ENCODE results near the gene ARMH2.

ARMH2 gene

DNA sequence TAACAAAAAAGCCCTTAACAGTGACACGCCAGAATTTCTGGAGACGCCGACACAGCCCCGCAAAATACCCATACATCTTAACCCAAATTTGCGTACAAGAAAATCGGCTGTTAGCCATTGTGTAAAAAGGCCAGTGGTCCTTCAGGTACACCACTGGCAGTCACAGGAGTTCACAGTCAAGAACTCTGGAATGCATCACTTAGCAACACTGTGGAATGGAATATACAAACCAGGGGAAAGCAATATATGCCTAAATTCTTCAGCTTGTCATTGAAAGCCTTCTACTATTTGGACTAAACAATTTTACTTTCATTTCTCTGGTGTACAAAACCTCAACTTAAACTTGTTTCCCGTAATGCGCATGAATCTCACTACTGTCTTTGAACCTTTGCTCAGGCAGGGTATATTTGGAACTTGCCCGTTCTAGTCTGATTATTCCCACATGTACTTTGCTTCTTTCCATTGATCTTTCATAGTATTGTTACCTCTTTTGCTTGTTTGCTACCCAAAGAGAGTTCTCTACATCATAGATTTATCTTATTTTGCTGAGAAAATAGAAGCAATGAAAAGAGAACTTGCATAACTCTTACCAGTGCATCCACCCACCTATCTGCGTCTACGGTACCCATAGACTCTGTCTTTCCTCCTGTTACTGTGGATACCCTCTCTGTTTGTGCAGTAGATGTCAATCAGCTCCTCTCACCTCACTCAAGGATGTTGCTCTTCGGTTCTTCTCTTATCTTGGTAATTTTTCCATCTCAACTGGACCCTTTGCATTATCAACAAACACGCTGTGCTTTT, at the start of gene ARMH2:
Gene ARMH2 (minus strand): TSS at position 178 of the 801 bp plus-strand sequence. CDS start 60 bp downstream, at position 118.
- Histone ChIP-seq H3K27me3 (ENCODE audit: control insufficient read depth, insufficient read depth, low read length) (no peaks in the 10 kb centered on the region), H3K4me1 (ENCODE audit: control insufficient read depth, insufficient read depth, low read length) (no peaks in the 10 kb centered on the region), H3K9me3 (ENCODE audit: control insufficient read depth, insufficient read depth, low read length) (no peaks in the 10 kb centered on the region), H3K27ac (ENCODE audit: low read length) (no peak within 1 kb of the TSS), H3K36me3 (ENCODE audit: control insufficient read depth, insufficient read depth, low read length) (no peaks in the 10 kb centered on the region), H3K4me3 (ENCODE audit: low read length) (no peak within 1 kb of the TSS)
- no peak for DNase-seq (ENCODE audit: low read depth, low spot score)
- WGBS (ENCODE audit: insufficient coverage, insufficient read length), result no CpG with 5 or more reads among the region's 13 CpGs

- DNase-seq (ENCODE audit: low read depth, low spot score), result no peak
- H3K27me3 ChIP-seq (ENCODE audit: control insufficient read depth, insufficient read depth, low read length), result no peaks in the 10 kb centered on the region
- no peaks in the 10 kb centered on the region for H3K36me3 ChIP-seq (ENCODE audit: control insufficient read depth, insufficient read depth, low read length)
- no CpG with 5 or more reads among the region's 4 CpGs for WGBS (ENCODE audit: insufficient coverage, insufficient read length)
- no peak overlapping the region for H3K27ac ChIP-seq (ENCODE audit: low read length)
- H3K4me3 ChIP-seq (ENCODE audit: low read length), result no peak overlapping the region
- no peaks in the 10 kb centered on the region for H3K9me3 ChIP-seq (ENCODE audit: control insufficient read depth, insufficient read depth, low read length)
- no peaks in the 10 kb centered on the region for H3K4me1 ChIP-seq (ENCODE audit: control insufficient read depth, insufficient read depth, low read length)
Measured at GRCh38 chr6:24848461-24848860, 49.7 kb upstream of the ARMH2 start.

- no CpG with 5 or more reads among the region's 7 CpGs for WGBS (ENCODE audit: insufficient coverage, insufficient read length)
- Histone ChIP-seq H3K27me3 (ENCODE audit: control insufficient read depth, insufficient read depth, low read length) (no peaks in the 10 kb centered on the region), H3K36me3 (ENCODE audit: control insufficient read depth, insufficient read depth, low read length) (no peaks in the 10 kb centered on the region)
Measured at GRCh38 chr6:24847402-24847801, 48.7 kb upstream of the ARMH2 start.

GRCh38 chr6:24845578-24845977, 46.9 kb upstream of the ARMH2 start:
- no peak for DNase-seq (ENCODE audit: low read depth, low spot score)
- Histone ChIP-seq H3K9me3 (ENCODE audit: control insufficient read depth, insufficient read depth, low read length) (no peaks in the 10 kb centered on the region), H3K27ac (ENCODE audit: low read length) (no peak overlapping the region), H3K36me3 (ENCODE audit: control insufficient read depth, insufficient read depth, low read length) (no peaks in the 10 kb centered on the region), H3K4me3 (ENCODE audit: low read length) (no peak overlapping the region), H3K4me1 (ENCODE audit: control insufficient read depth, insufficient read depth, low read length) (no peaks in the 10 kb centered on the region; the same call in 1 of the 2 replicates), H3K27me3 (ENCODE audit: control insufficient read depth, insufficient read depth, low read length) (no peaks in the 10 kb centered on the region)
- no CpG with 5 or more reads among the region's 4 CpGs for WGBS (ENCODE audit: insufficient coverage, insufficient read length)

More at GRCh38 chr6:24847402-24847801, 48.7 kb upstream of the ARMH2 start:
- no peaks in the 10 kb centered on the region; the same call in 1 of the 2 replicates for H3K4me1 ChIP-seq (ENCODE audit: control insufficient read depth, insufficient read depth, low read length)
- DNase-seq (ENCODE audit: low read depth, low spot score), result no peak
- no peak overlapping the region for H3K27ac ChIP-seq (ENCODE audit: low read length)
- H3K9me3 ChIP-seq (ENCODE audit: control insufficient read depth, insufficient read depth, low read length), result no peaks in the 10 kb centered on the region
- no peak overlapping the region for H3K4me3 ChIP-seq (ENCODE audit: low read length)

- no peak for DNase-seq (ENCODE audit: low read depth, low spot score)
- no CpG with 5 or more reads among the region's 6 CpGs for WGBS (ENCODE audit: insufficient coverage, insufficient read length)
Measured at GRCh38 chr6:24844903-24845302, 46.2 kb upstream of the ARMH2 start.

DNA sequence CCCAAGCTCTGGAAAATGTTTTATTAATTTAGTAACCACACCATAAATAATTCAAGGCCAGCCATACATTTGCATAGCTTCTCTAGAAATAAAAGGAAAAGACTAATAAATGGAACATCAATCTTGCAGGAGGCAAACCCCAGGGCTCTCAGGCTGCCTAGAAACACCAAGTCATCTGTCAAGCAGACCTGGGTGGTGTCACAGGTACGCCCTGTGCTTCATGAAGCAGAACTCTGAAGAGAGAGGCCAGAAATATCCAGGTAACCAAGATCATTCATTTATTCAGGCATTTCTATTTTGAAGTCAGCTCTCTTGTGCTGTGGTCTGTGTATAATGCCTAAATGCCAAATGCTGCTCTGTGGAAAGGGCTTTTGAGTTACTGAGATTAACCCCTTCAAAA, 45.3 kb upstream of the ARMH2 start:
- H3K27ac ChIP-seq (ENCODE audit: low read length), result no peak overlapping the region
- no peaks in the 10 kb centered on the region for H3K36me3 ChIP-seq (ENCODE audit: control insufficient read depth, insufficient read depth, low read length)
- no peak overlapping the region for H3K4me3 ChIP-seq (ENCODE audit: low read length)
- WGBS (ENCODE audit: insufficient coverage, insufficient read length), result no CpG with 5 or more reads among the region's 1 CpG
- no peaks in the 10 kb centered on the region for H3K9me3 ChIP-seq (ENCODE audit: control insufficient read depth, insufficient read depth, low read length)
- DNase-seq (ENCODE audit: low read depth, low spot score), result no peak
- H3K27me3 ChIP-seq (ENCODE audit: control insufficient read depth, insufficient read depth, low read length), result no peaks in the 10 kb centered on the region
- H3K4me1 ChIP-seq (ENCODE audit: control insufficient read depth, insufficient read depth, low read length), result no peaks in the 10 kb centered on the region; the same call in 1 of the 2 replicates

More at GRCh38 chr6:24844903-24845302, 46.2 kb upstream of the ARMH2 start:
- Histone ChIP-seq H3K9me3 (ENCODE audit: control insufficient read depth, insufficient read depth, low read length) (no peaks in the 10 kb centered on the region), H3K36me3 (ENCODE audit: control insufficient read depth, insufficient read depth, low read length) (no peaks in the 10 kb centered on the region), H3K27me3 (ENCODE audit: control insufficient read depth, insufficient read depth, low read length) (no peaks in the 10 kb centered on the region), H3K4me1 (ENCODE audit: control insufficient read depth, insufficient read depth, low read length) (no peaks in the 10 kb centered on the region; the same call in 1 of the 2 replicates), H3K4me3 (ENCODE audit: low read length) (no peak overlapping the region), H3K27ac (ENCODE audit: low read length) (no peak overlapping the region)

- no CpG with 5 or more reads among the region's 2 CpGs for WGBS (ENCODE audit: insufficient coverage, insufficient read length)
- Histone ChIP-seq H3K4me3 (ENCODE audit: low read length) (no peak overlapping the region), H3K9me3 (ENCODE audit: control insufficient read depth, insufficient read depth, low read length) (no peaks in the 10 kb centered on the region), H3K27me3 (ENCODE audit: control insufficient read depth, insufficient read depth, low read length) (no peaks in the 10 kb centered on the region), H3K36me3 (ENCODE audit: control insufficient read depth, insufficient read depth, low read length) (no peaks in the 10 kb centered on the region), H3K4me1 (ENCODE audit: control insufficient read depth, insufficient read depth, low read length) (no peaks in the 10 kb centered on the region; the same call in 1 of the 2 replicates), H3K27ac (ENCODE audit: low read length) (no peak overlapping the region)
- DNase-seq (ENCODE audit: low read depth, low spot score), result no peak
Measured at GRCh38 chr6:24840187-24840586, 41.5 kb upstream of the ARMH2 start.

DNA sequence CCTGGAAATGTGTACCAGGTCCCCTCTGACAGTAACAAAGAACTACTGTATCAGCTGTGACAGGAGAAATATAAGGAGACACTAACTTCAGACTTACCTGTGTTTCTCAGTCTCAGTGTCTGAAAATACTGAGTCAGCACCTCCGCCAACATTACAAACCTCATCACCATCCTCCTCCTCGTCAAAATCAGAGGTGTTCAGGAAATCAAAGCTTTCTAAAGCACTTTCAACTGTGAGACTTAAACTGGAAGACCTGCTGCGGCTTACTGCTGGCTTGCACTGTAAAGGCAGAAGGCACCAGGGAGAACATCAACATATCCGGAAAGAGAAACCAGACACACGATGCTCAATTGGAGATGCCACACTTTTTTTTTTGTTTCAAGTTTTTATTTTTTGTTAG, 40.3 kb upstream of the ARMH2 start:
- Histone ChIP-seq H3K36me3 (ENCODE audit: control insufficient read depth, insufficient read depth, low read length) (no peaks in the 10 kb centered on the region), H3K9me3 (ENCODE audit: control insufficient read depth, insufficient read depth, low read length) (no peaks in the 10 kb centered on the region), H3K4me3 (ENCODE audit: low read length) (no peak overlapping the region), H3K27ac (ENCODE audit: low read length) (no peak overlapping the region), H3K4me1 (ENCODE audit: control insufficient read depth, insufficient read depth, low read length) (no peaks in the 10 kb centered on the region; the same call in 1 of the 2 replicates), H3K27me3 (ENCODE audit: control insufficient read depth, insufficient read depth, low read length) (no peaks in the 10 kb centered on the region)
- no peak for DNase-seq (ENCODE audit: low read depth, low spot score)
- no CpG with 5 or more reads among the region's 5 CpGs for WGBS (ENCODE audit: insufficient coverage, insufficient read length)

GRCh38 chr6:24838081-24838480, 39.4 kb upstream of the ARMH2 start:
- WGBS (ENCODE audit: insufficient coverage, insufficient read length), result no CpG with 5 or more reads among the region's 3 CpGs
- no peak for DNase-seq (ENCODE audit: low read depth, low spot score)
- no peak overlapping the region for H3K4me3 ChIP-seq (ENCODE audit: low read length)
- no peaks in the 10 kb centered on the region for H3K27me3 ChIP-seq (ENCODE audit: control insufficient read depth, insufficient read depth, low read length)
- H3K9me3 ChIP-seq (ENCODE audit: control insufficient read depth, insufficient read depth, low read length), result no peaks in the 10 kb centered on the region
- H3K27ac ChIP-seq (ENCODE audit: low read length), result no peak overlapping the region
- no peaks in the 10 kb centered on the region for H3K4me1 ChIP-seq (ENCODE audit: control insufficient read depth, insufficient read depth, low read length)
- no peaks in the 10 kb centered on the region for H3K36me3 ChIP-seq (ENCODE audit: control insufficient read depth, insufficient read depth, low read length)

- no peaks in the 10 kb centered on the region for H3K36me3 ChIP-seq (ENCODE audit: control insufficient read depth, insufficient read depth, low read length)
Measured at GRCh38 chr6:24836109-24836508, 37.4 kb upstream of the ARMH2 start.

More at GRCh38 chr6:24836109-24836508, 37.4 kb upstream of the ARMH2 start:
- Histone ChIP-seq H3K4me1 (ENCODE audit: control insufficient read depth, insufficient read depth, low read length) (peaks cover 2% of the 10 kb centered on the region; the same call in 1 of the 2 replicates), H3K4me3 (ENCODE audit: low read length) (no peak overlapping the region), H3K27ac (ENCODE audit: low read length) (no peak overlapping the region), H3K9me3 (ENCODE audit: control insufficient read depth, insufficient read depth, low read length) (no peaks in the 10 kb centered on the region), H3K27me3 (ENCODE audit: control insufficient read depth, insufficient read depth, low read length) (no peaks in the 10 kb centered on the region)
- DNase-seq (ENCODE audit: low read depth, low spot score), result no peak
- no CpG with 5 or more reads among the region's 2 CpGs for WGBS (ENCODE audit: insufficient coverage, insufficient read length)
